AG09309 (cell line): ENCODE data around the gene ACP7.
"Not testable (repeated sequence)": the region's sequence is repeated elsewhere in the genome, so short reads cannot be mapped to it uniquely, and the experiment has no call there.

Experiments used
- DNase-seq: peaks from one replicate; pipeline ENCODE4 v3.0.0-alpha.2; 2010; ENCODE audit warnings: low read depth
- H3K4me3 ChIP-seq: 2 replicates; pipeline ENCODE4 v1.5.1; 2011; ENCODE audit warnings: mild to moderate bottlenecking, low read depth, low read length, moderate library complexity; ENCODE audit not compliant: control insufficient read depth
- CTCF ChIP-seq: IDR thresholded peaks from 2 replicates; pipeline ENCODE4 v1.5.1; 2011; ENCODE audit warnings: mild to moderate bottlenecking, low read depth, low read length, inconsistent platforms; ENCODE audit not compliant: insufficient read depth, control insufficient read depth; ENCODE audit errors: missing control alignments

Gene ACP7

GRCh38 chr19:39115105-39115847, 31.1 kb downstream of the ACP7 start:
- TF ChIP-seq CTCF: no peak
- H3K4me3 ChIP-seq: no peak overlapping the region
- DNase-seq: no peak

GRCh38 chr19:39117023-39117422, 32.9 kb downstream of the ACP7 start:
- DNase-seq: not testable (repeated sequence)

GRCh38 chr19:39119830-39120229, 35.7 kb downstream of the ACP7 start:
- no peak overlapping the region for H3K4me3 ChIP-seq
- no peak for TF ChIP-seq CTCF
- DNase-seq: no peak

More at GRCh38 chr19:39117023-39117422, 32.9 kb downstream of the ACP7 start:
- H3K4me3 ChIP-seq: not testable (repeated sequence)

- no peak for TF ChIP-seq CTCF
- no peak for DNase-seq
- H3K4me3 ChIP-seq: no peak overlapping the region
Measured at GRCh38 chr19:39122934-39123731, 39.0 kb downstream of the ACP7 start.

GRCh38 chr19:39124136-39124764, 40.1 kb downstream of the ACP7 start:
- no peak for DNase-seq
- no peak for TF ChIP-seq CTCF
- H3K4me3 ChIP-seq: no peak overlapping the region

- TF ChIP-seq CTCF: no peak
- peak overlapping the region; percentile 15 for H3K4me3 ChIP-seq
- DNase-seq: no peak
Measured at GRCh38 chr19:39125199-39125553, 41.0 kb downstream of the ACP7 start.
